HG02981 (cell line): Measurements from ENCODE around the gene AKT1.
"Not testable (repeated sequence)": the region's sequence is repeated elsewhere in the genome, so short reads cannot be mapped to it uniquely, and the experiment has no call there.

Source experiments
- ATAC-seq: cut with Tn5 transposase; IDR thresholded peaks from one replicate; pipeline ENCODE4 v1.9.1; 2021; ENCODE audit warnings: mild to moderate bottlenecking, moderate library complexity; ENCODE audit not compliant: unreplicated experiment

AKT1 gene

GRCh38 chr14:104755621-104756020 lies 39.9 kb downstream of the AKT1 start:
- ATAC-seq, result no peak

- no peak for ATAC-seq
Measured at GRCh38 chr14:104754213-104754851, 41.2 kb downstream of the AKT1 start.

GRCh38 chr14:104753528-104754212 lies 41.9 kb downstream of the AKT1 start:
- no peak for ATAC-seq

- ATAC-seq, result peak; percentile 86
Measured at GRCh38 chr14:104752735-104753527, 42.6 kb downstream of the AKT1 start, which contains the start of gene SIVA1. Gene SIVA1, plus strand, starts transcription at chr14:104753147. Its CDS starts 55 bp downstream, at chr14:104753202.

- no peak for ATAC-seq
Measured at GRCh38 chr14:104752423-104752734, 43.2 kb downstream of the AKT1 start.

GRCh38 chr14:104751539-104752422 lies 43.8 kb downstream of the AKT1 start:
- ATAC-seq, result no peak

- ATAC-seq, result not testable (repeated sequence)
Measured at GRCh38 chr14:104750753-104751057, 44.8 kb downstream of the AKT1 start.

- ATAC-seq, result no peak
Measured at GRCh38 chr14:104750056-104750752, 45.3 kb downstream of the AKT1 start.

- ATAC-seq, result no peak
Measured at GRCh38 chr14:104749111-104749649, 46.4 kb downstream of the AKT1 start.

GRCh38 chr14:104747876-104748275 lies 47.7 kb downstream of the AKT1 start:
- no peak for ATAC-seq

- no peak for ATAC-seq
Measured at GRCh38 chr14:104746934-104747481, 48.5 kb downstream of the AKT1 start.

- ATAC-seq, result no peak
Measured at GRCh38 chr14:104746071-104746545, 49.4 kb downstream of the AKT1 start.

GRCh38 chr14:104745431-104745830 lies 50.1 kb downstream of the AKT1 start:
- ATAC-seq, result no peak

- ATAC-seq, result no peak
Measured at GRCh38 chr14:104744484-104744883, 51.1 kb downstream of the AKT1 start.

- no peak for ATAC-seq
Measured at GRCh38 chr14:104743461-104744380, 51.8 kb downstream of the AKT1 start.

GRCh38 chr14:104742586-104743455 lies 52.7 kb downstream of the AKT1 start:
- ATAC-seq, result no peak

GRCh38 chr14:104741803-104742251 lies 53.7 kb downstream of the AKT1 start:
- ATAC-seq, result no peak
